Retina (tissue), 1 donor: ENCODE data around the gene SEPSECS.

Experiments
- DNase-seq: peaks from one replicate; pipeline ENCODE4 v3.0.0-alpha.2; 2016

The SEPSECS gene

DNA sequence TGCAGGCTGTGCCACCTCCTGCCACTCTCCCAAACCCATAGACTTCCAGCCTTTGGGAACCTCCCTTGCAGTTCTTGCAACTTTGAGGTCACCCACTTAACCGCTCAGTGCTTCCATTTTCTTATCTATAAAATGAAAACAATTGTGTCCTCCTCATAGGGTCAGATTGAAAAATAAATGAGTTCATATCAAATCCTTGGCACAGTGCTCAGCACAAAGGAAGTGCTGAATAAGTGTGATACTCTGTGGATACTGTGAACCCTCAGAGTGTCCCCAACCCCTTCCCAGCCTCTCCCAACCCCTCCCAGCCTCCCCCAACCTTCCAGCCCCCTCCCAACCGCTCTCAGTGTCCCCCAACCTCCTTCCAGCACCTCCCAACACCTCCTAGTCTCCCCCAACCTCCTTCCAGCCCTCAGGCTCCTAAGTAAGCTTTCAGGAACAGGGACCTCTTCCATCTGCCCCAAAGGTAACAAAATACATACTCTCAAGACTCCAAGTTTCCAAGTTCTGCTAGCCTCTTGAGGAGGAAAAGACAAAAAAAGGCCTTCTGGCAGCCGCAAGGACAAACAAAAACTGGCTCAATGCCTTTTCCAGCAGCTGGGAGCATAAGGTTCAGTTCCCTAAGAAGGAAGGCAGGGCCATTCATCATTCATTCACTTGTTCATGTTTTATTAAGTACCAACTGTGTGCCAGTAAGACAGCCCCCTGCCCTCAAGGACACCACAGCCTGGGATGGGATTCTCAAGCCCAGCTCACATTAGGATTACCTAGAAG, 83.4 kb downstream of the SEPSECS start:
- DNase-seq: no peak

DNA sequence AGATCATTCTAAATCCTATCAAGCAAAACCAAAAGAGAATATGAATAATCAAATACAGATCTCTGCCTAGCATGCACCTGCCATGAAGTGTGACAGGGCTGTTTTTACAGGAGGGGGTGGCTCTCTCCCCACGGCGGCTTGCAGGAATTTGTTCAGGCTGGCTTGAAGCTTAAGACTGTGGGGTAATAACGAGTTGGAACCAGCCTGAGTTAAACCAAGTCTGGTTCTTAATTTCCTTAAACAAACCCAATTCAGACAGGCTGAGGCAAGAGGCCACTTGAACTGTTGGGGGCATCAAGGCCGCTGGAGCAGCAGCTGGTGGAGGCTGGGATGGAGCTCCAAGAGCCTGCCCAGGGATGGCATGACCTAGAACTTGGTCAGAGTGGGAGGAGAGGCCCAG, 84.4 kb downstream of the SEPSECS start:
- DNase-seq: peak; percentile 17

- peak; percentile 18 for DNase-seq
Measured at GRCh38 chr4:25075129-25075528, 85.1 kb downstream of the SEPSECS start.

- DNase-seq: no peak
Measured at GRCh38 chr4:25070545-25070944, 89.7 kb downstream of the SEPSECS start.
